H9 (cell line): ENCODE measurements around the gene NYAP2. TPM values are rescaled to one million over a fixed set of nuclear protein-coding genes. Genes with fewer than 3 reads are reported as not detected.

Experiments used
- DNase-seq: peaks from one replicate; pipeline ENCODE4 v3.0.0-alpha.2; 2017
- H2AFZ ChIP-seq: one replicate; pipeline ENCODE4 v1.6.1; 2013; ENCODE audit warnings: mild to moderate bottlenecking, low read length, control low read depth, moderate library complexity
- H2AK5ac ChIP-seq: 2 replicates; pipeline ENCODE4 v1.6.1; 2013; ENCODE audit warnings: low read length, control low read depth, mixed read lengths; ENCODE audit not compliant: insufficient read length
- H2BK120ac ChIP-seq: one replicate; pipeline ENCODE4 v1.6.1; 2013; ENCODE audit warnings: low read depth, mild to moderate bottlenecking, low read length, control low read depth, inconsistent platforms; ENCODE audit not compliant: poor library complexity, severe bottlenecking
- H2BK12ac ChIP-seq: 2 replicates; pipeline ENCODE4 v1.6.1; 2013; ENCODE audit warnings: low read length, control low read depth, mixed read lengths, low read depth; ENCODE audit not compliant: insufficient read length
- H2BK15ac ChIP-seq: 2 replicates; pipeline ENCODE4 v1.6.1; 2013; ENCODE audit warnings: low read depth, low read length, control low read depth
- H2BK20ac ChIP-seq: one replicate; pipeline ENCODE4 v1.6.1; 2013; ENCODE audit warnings: low read depth, mild to moderate bottlenecking, low read length, control low read depth, inconsistent platforms; ENCODE audit not compliant: poor library complexity, severe bottlenecking
- H2BK5ac ChIP-seq: 2 replicates; pipeline ENCODE4 v1.6.1; 2013; ENCODE audit warnings: low read length, control low read depth, mixed read lengths; ENCODE audit not compliant: insufficient read length
- H3K14ac ChIP-seq: 2 replicates; pipeline ENCODE4 v1.6.1; 2013; ENCODE audit warnings: low read length, control low read depth; ENCODE audit not compliant: insufficient read depth
- H3K18ac ChIP-seq: 2 replicates; pipeline ENCODE4 v1.6.1; 2013; ENCODE audit warnings: low read depth, mild to moderate bottlenecking, mixed read lengths, low read length, control low read depth; ENCODE audit not compliant: insufficient read length
- H3K23ac ChIP-seq: 2 replicates; pipeline ENCODE4 v1.6.1; 2013; ENCODE audit warnings: low read length, control low read depth, mixed read lengths, low read depth; ENCODE audit not compliant: insufficient read length
- H3K23me2 ChIP-seq: 2 replicates; pipeline ENCODE4 v1.6.1; 2013; ENCODE audit warnings: low read depth, mild to moderate bottlenecking, mixed read lengths, low read length, control low read depth; ENCODE audit not compliant: insufficient read length, poor library complexity, severe bottlenecking
- H3K27ac ChIP-seq: 2 replicates; pipeline ENCODE4 v1.5.1; 2013; ENCODE audit warnings: low read length, control low read depth, mixed read lengths, low read depth; ENCODE audit not compliant: insufficient read length
- H3K27me3 ChIP-seq: 2 replicates; pipeline ENCODE4 v1.6.1; 2013; ENCODE audit warnings: low read length, control low read depth, inconsistent platforms; ENCODE audit not compliant: insufficient read depth
- H3K4ac ChIP-seq: 2 replicates; pipeline ENCODE4 v1.6.1; 2013; ENCODE audit warnings: low read depth, mild to moderate bottlenecking, control low read depth, inconsistent platforms, low read length, moderate library complexity
- H3K4me1 ChIP-seq: 2 replicates; pipeline ENCODE4 v1.6.1; 2013; ENCODE audit warnings: low read length, control low read depth, inconsistent platforms; ENCODE audit not compliant: insufficient read depth
- H3K4me2 ChIP-seq: 2 replicates; pipeline ENCODE4 v1.6.1; 2013; ENCODE audit warnings: low read length, control low read depth, mixed read lengths; ENCODE audit not compliant: insufficient read length, insufficient read depth
- H3K56ac ChIP-seq: 2 replicates; pipeline ENCODE4 v1.6.1; 2013; ENCODE audit warnings: low read depth, mild to moderate bottlenecking, mixed read lengths, low read length, control low read depth; ENCODE audit not compliant: insufficient read length
- H3K79me1 ChIP-seq: 2 replicates; pipeline ENCODE4 v1.6.1; 2013; ENCODE audit warnings: low read depth, mild to moderate bottlenecking, moderate library complexity, low read length, control low read depth, inconsistent platforms; ENCODE audit not compliant: insufficient read depth, poor library complexity, severe bottlenecking
- H3K79me2 ChIP-seq: 2 replicates; pipeline ENCODE4 v1.6.1; 2013; ENCODE audit warnings: low read length, control low read depth, inconsistent platforms; ENCODE audit not compliant: insufficient read depth
- H3K9ac ChIP-seq: 2 replicates; pipeline ENCODE4 v1.6.1; 2013; ENCODE audit warnings: low read length, control low read depth, mixed read lengths; ENCODE audit not compliant: insufficient read length; ENCODE audit errors: extremely low read depth
- H3K9me3 ChIP-seq: one replicate; pipeline ENCODE4 v1.6.1; 2013; ENCODE audit warnings: low read depth, low read length, inconsistent platforms; ENCODE audit not compliant: control insufficient read depth
- H3T11ph ChIP-seq: one replicate; pipeline ENCODE4 v1.6.1; 2013; ENCODE audit warnings: mild to moderate bottlenecking, low read length, control low read depth, inconsistent platforms
- H4K20me1 ChIP-seq: one replicate; pipeline ENCODE4 v1.6.1; 2013; ENCODE audit not compliant: control insufficient read depth, insufficient read length, insufficient read depth
- H4K5ac ChIP-seq: 2 replicates; pipeline ENCODE4 v1.6.1; 2013; ENCODE audit warnings: low read depth, mild to moderate bottlenecking, mixed read lengths, low read length, control low read depth; ENCODE audit not compliant: insufficient read length
- H4K8ac ChIP-seq: replicated peaks from 2 replicates; pipeline ENCODE4 v1.6.1; 2013; ENCODE audit warnings: low read length, control low read depth, mixed read lengths, low read depth; ENCODE audit not compliant: insufficient read length
- H4K91ac ChIP-seq: 2 replicates; pipeline ENCODE4 v1.6.1; 2013; ENCODE audit warnings: low read depth, mild to moderate bottlenecking, moderate library complexity, mixed read lengths, low read length, control low read depth; ENCODE audit not compliant: insufficient read length
- H3K27ac Mint-ChIP-seq, 3 experiments: 2 replicates in 2 of 3; 3 replicates in 1 of 3; pipeline ENCODE4 v1.8.0; 2020 to 2021; ENCODE audit warnings: mixed read lengths in 3 of 3, mild to moderate bottlenecking in 1 of 3, moderate library complexity in 1 of 3
- H3K27me3 Mint-ChIP-seq: 2 replicates; pipeline ENCODE4 v1.8.0; 2021; ENCODE audit warnings: low read depth, mild to moderate bottlenecking, moderate library complexity, mixed read lengths
- H3K36me3 Mint-ChIP-seq, 3 experiments: 2 replicates in 2 of 3; 3 replicates in 1 of 3; pipeline ENCODE4 v1.8.0; 2020 to 2021; ENCODE audit warnings: low read depth in 3 of 3, mixed read lengths in 3 of 3; ENCODE audit not compliant: insufficient read depth in 1 of 3
- H3K4me1 Mint-ChIP-seq, 2 experiments: 2 replicates each; pipeline ENCODE4 v1.8.0; 2020; ENCODE audit warnings: mixed read lengths in 2 of 2
- H3K4me3 Mint-ChIP-seq, 2 experiments: 2 replicates in 1 of 2; 3 replicates in 1 of 2; pipeline ENCODE4 v1.8.0; 2020 to 2021; ENCODE audit warnings: mild to moderate bottlenecking in 2 of 2, mixed read lengths in 2 of 2, moderate library complexity in 1 of 2
- H3K9me3 Mint-ChIP-seq, 2 experiments: 2 replicates in 1 of 2; 3 replicates in 1 of 2; pipeline ENCODE4 v1.8.0; 2020; ENCODE audit warnings: mild to moderate bottlenecking in 2 of 2, mixed read lengths in 2 of 2, moderate library complexity in 1 of 2
- WGBS: extraction: QIAGEN DNeasy Blood & Tissue Kit; methylation state at CpG from one replicate; pipeline ENCODE4 v1.1.7; 2013; ENCODE audit warnings: missing lambda C conversion rate, low lambda C conversion rate, mixed read lengths; ENCODE audit not compliant: insufficient read length; ENCODE audit errors: extremely low coverage; 5-methylcytosine and 5-hydroxymethylcytosine counted together
- total RNA-seq: library from RNA; stranded (reverse); gene quantifications from 2 replicates; pipeline ENCODE4 v1.2.1, GENCODE V29; 2021
- TF ChIP-seq, protein P1 (sequence below): fragments of 200-600 bp; sonication (generic); conservative IDR thresholded peaks from 3 replicates; pipeline ENCODE4 v1.8.0; 2021; ENCODE audit warnings: antibody characterized with exemption, mild to moderate bottlenecking

Gene NYAP2
- total RNA-seq, 1 experiment from 2014 or later = not detected

DNA sequence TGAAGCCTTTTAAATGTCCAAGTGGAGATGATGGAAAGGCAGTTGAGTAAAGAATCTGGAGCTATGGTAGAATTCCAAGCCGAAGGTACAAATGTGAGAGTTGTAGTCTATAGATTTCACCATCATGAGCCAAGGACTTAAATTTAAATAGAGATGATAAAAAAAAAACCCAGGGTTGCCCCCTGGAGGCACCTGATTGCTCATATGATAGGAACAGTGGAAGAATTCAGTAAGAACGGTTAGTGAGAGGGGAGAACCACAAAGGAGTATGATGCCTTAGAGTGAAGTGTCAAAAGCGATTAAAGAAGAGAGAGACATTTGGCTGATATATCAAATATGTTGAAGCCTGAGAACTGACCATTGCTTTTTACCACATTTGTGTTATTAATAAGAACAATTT, 11.9 kb downstream of the NYAP2 start:
- no peaks in the 10 kb centered on the region for H3K23me2 ChIP-seq
- H2AFZ ChIP-seq = no peak overlapping the region
- no peak overlapping the region for H3K23ac ChIP-seq
- no peak overlapping the region for H3T11ph ChIP-seq
- H4K91ac ChIP-seq = no peak overlapping the region
- H4K5ac ChIP-seq = no peak overlapping the region
- no peaks in the 10 kb centered on the region for H3K79me2 ChIP-seq
- no peak overlapping the region for H3K56ac ChIP-seq
- H3K14ac ChIP-seq = no peak overlapping the region
- no CpG with 5 or more reads among the region's 3 CpGs for WGBS
- no peak for DNase-seq
- H2BK5ac ChIP-seq = no peak overlapping the region
- peaks cover 4 to 5% of the 10 kb centered on the region in 2 experiments for H3K4me1 Mint-ChIP-seq
- TF ChIP-seq, protein P1, sequence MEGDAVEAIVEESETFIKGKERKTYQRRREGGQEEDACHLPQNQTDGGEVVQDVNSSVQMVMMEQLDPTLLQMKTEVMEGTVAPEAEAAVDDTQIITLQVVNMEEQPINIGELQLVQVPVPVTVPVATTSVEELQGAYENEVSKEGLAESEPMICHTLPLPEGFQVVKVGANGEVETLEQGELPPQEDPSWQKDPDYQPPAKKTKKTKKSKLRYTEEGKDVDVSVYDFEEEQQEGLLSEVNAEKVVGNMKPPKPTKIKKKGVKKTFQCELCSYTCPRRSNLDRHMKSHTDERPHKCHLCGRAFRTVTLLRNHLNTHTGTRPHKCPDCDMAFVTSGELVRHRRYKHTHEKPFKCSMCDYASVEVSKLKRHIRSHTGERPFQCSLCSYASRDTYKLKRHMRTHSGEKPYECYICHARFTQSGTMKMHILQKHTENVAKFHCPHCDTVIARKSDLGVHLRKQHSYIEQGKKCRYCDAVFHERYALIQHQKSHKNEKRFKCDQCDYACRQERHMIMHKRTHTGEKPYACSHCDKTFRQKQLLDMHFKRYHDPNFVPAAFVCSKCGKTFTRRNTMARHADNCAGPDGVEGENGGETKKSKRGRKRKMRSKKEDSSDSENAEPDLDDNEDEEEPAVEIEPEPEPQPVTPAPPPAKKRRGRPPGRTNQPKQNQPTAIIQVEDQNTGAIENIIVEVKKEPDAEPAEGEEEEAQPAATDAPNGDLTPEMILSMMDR = peak; percentile 44; the same call in 2 of the 3 replicates
- no peak overlapping the region for H3K9ac ChIP-seq
- H3K9me3 Mint-ChIP-seq = no peaks in the 10 kb centered on the region
- no peak overlapping the region for H2BK15ac ChIP-seq
- peaks cover 6% of the 10 kb centered on the region; the same call in 1 of the 2 replicates for H3K4me1 ChIP-seq
- H3K4me3 Mint-ChIP-seq = no peak overlapping the region
- H3K27ac ChIP-seq = no peak overlapping the region
- H3K27ac Mint-ChIP-seq = no peak overlapping the region
- H2BK20ac ChIP-seq = no peak overlapping the region
- no peaks in the 10 kb centered on the region for H4K20me1 ChIP-seq
- H2AK5ac ChIP-seq = no peak overlapping the region
- no peaks in the 10 kb centered on the region for H3K27me3 Mint-ChIP-seq
- H3K4me2 ChIP-seq = no peak overlapping the region
- H3K27me3 ChIP-seq = no peaks in the 10 kb centered on the region
- H4K8ac ChIP-seq = no peak overlapping the region
- H3K9me3 ChIP-seq = no peaks in the 10 kb centered on the region
- H3K36me3 Mint-ChIP-seq = no peaks in the 10 kb centered on the region; a peak in 1 of 7 replicates
- H2BK120ac ChIP-seq = no peak overlapping the region
- H3K4ac ChIP-seq = no peak overlapping the region
- H2BK12ac ChIP-seq = no peak overlapping the region
- H3K79me1 ChIP-seq = no peaks in the 10 kb centered on the region
- H3K18ac ChIP-seq = no peak overlapping the region
